ENCODE results near the gene GPBP1.

GRCh38 chr5:57313716-57314115 is 139.9 kb downstream of the GPBP1 start:
- TF ChIP-seq, protein P1, sequence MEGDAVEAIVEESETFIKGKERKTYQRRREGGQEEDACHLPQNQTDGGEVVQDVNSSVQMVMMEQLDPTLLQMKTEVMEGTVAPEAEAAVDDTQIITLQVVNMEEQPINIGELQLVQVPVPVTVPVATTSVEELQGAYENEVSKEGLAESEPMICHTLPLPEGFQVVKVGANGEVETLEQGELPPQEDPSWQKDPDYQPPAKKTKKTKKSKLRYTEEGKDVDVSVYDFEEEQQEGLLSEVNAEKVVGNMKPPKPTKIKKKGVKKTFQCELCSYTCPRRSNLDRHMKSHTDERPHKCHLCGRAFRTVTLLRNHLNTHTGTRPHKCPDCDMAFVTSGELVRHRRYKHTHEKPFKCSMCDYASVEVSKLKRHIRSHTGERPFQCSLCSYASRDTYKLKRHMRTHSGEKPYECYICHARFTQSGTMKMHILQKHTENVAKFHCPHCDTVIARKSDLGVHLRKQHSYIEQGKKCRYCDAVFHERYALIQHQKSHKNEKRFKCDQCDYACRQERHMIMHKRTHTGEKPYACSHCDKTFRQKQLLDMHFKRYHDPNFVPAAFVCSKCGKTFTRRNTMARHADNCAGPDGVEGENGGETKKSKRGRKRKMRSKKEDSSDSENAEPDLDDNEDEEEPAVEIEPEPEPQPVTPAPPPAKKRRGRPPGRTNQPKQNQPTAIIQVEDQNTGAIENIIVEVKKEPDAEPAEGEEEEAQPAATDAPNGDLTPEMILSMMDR (IDR thresholded peaks at IDR 0.05): no peak
- no peak for TF ChIP-seq POLR2A (IDR thresholded peaks at IDR 0.05)

Data from adrenal gland (tissue), 5 donors.